Measurements from ENCODE around the gene TRIM38. TPM values are rescaled to one million over a fixed set of nuclear protein-coding genes. Genes with fewer than 3 reads are reported as not detected.

Gene TRIM38
- total and polyA plus RNA-seq, 4 donors: 7.2 to 18.0 (median 10.1) TPM

GRCh38 chr6:25972902-25973301 lies 10.3 kb downstream of the TRIM38 start:
- WGBS, 2 donors: 85 to 95% methylated on average over 5 of the region's 5 CpGs
- Histone ChIP-seq H3K9ac (ENCODE audit: insufficient read depth in 1 of 2, low read length in 2 of 2) (no peak overlapping the region), H3K27me3 (ENCODE audit: control insufficient read depth in 3 of 3, insufficient read depth in 3 of 3, low read length in 2 of 3) (no peaks in the 10 kb centered on the region), H3K4me1 (ENCODE audit: control insufficient read depth in 5 of 5, insufficient read depth in 5 of 5, low read length in 5 of 5) (peaks cover 0 to 18% (median 6%) of the 10 kb centered on the region in 5 donors), H3K9me3 (ENCODE audit: control insufficient read depth in 4 of 4, insufficient read depth in 3 of 4, low read length in 3 of 4) (no peaks in the 10 kb centered on the region), H3K27ac (ENCODE audit: low read depth in 1 of 2, low read length in 1 of 2) (no peak overlapping the region), H3K4me3 (no peak overlapping the region), H3K36me3 (ENCODE audit: control insufficient read depth in 4 of 4, insufficient read depth in 4 of 4, low read length in 4 of 4) (peaks cover 13 to 54% (median 30%) of the 10 kb centered on the region in 4 donors)
- DNase-seq (no peak), ATAC-seq (ENCODE audit: insufficient read depth, low FRiP score) (no peak)
- no peak for TF ChIP-seq CTCF (IDR thresholded peaks at IDR 0.05; ENCODE audit: control extremely low read depth, extremely low read depth)

GRCh38 chr6:25973923-25974555 lies 11.4 kb downstream of the TRIM38 start:
- H3K27ac ChIP-seq (ENCODE audit: low read depth in 1 of 2, low read length in 1 of 2): no peak overlapping the region
- no peak overlapping the region for H3K9ac ChIP-seq (ENCODE audit: insufficient read depth in 1 of 2, low read length in 2 of 2)
- ATAC-seq (ENCODE audit: insufficient read depth, low FRiP score): no peak
- no peak for DNase-seq
- no peaks in the 10 kb centered on the region for H3K27me3 ChIP-seq (ENCODE audit: control insufficient read depth in 3 of 3, insufficient read depth in 3 of 3, low read length in 2 of 3)
- TF ChIP-seq CTCF (IDR thresholded peaks at IDR 0.05; ENCODE audit: control extremely low read depth, extremely low read depth): no peak
- 96 to 97% methylated on average over 2 of the region's 2 CpGs for WGBS, 2 donors
- no peak overlapping the region for H3K4me3 ChIP-seq
- H3K9me3 ChIP-seq (ENCODE audit: control insufficient read depth in 4 of 4, insufficient read depth in 3 of 4, low read length in 3 of 4): no peaks in the 10 kb centered on the region
- H3K36me3 ChIP-seq (ENCODE audit: control insufficient read depth in 4 of 4, insufficient read depth in 4 of 4, low read length in 4 of 4): peaks cover 14 to 54% (median 31%) of the 10 kb centered on the region in 4 donors
- peaks cover 0 to 13% (median 6%) of the 10 kb centered on the region in 5 donors for H3K4me1 ChIP-seq (ENCODE audit: control insufficient read depth in 5 of 5, insufficient read depth in 5 of 5, low read length in 5 of 5)

- no peaks in the 10 kb centered on the region for H3K9me3 ChIP-seq (ENCODE audit: control insufficient read depth in 4 of 4, insufficient read depth in 3 of 4, low read length in 3 of 4)
- H3K27me3 ChIP-seq (ENCODE audit: control insufficient read depth in 3 of 3, insufficient read depth in 3 of 3, low read length in 2 of 3): no peaks in the 10 kb centered on the region
- peaks cover 14 to 52% (median 29%) of the 10 kb centered on the region in 4 donors for H3K36me3 ChIP-seq (ENCODE audit: control insufficient read depth in 4 of 4, insufficient read depth in 4 of 4, low read length in 4 of 4)
- TF ChIP-seq CTCF (IDR thresholded peaks at IDR 0.05; ENCODE audit: control extremely low read depth, extremely low read depth): no peak
- H3K9ac ChIP-seq (ENCODE audit: insufficient read depth in 1 of 2, low read length in 2 of 2): no peak overlapping the region
- H3K27ac ChIP-seq (ENCODE audit: low read depth in 1 of 2, low read length in 1 of 2): no peak overlapping the region
- 82 to 90% methylated on average over 5 of the region's 5 CpGs for WGBS, 2 donors
- ATAC-seq (ENCODE audit: insufficient read depth, low FRiP score) (no peak), DNase-seq (no peak)
- H3K4me3 ChIP-seq: no peak overlapping the region
- H3K4me1 ChIP-seq (ENCODE audit: control insufficient read depth in 5 of 5, insufficient read depth in 5 of 5, low read length in 5 of 5): peaks cover 0 to 9% (median 3%) of the 10 kb centered on the region in 5 donors
These were observed 13.4 kb downstream of the TRIM38 start for GRCh38 chr6:25975923-25976560.
